ENCODE results near the gene NNAT.

GRCh38 chr20:37566590-37567330, 45.7 kb downstream of the NNAT start:
- no peak for TF ChIP-seq POLR2AphosphoS5 (IDR thresholded peaks at IDR 0.05)
- TF ChIP-seq POLR2A (IDR thresholded peaks at IDR 0.05), result no peak
- TF ChIP-seq CTCF (IDR thresholded peaks at IDR 0.05 in 8 of 11, conservative IDR thresholded peaks at IDR 0.05 in 3 of 11), result no peak

Measured in spleen (tissue), 7 donors.